Activated effector memory CD4-positive, alpha-beta T cell treated with Interleukin-2 at 50 U/mL for 16 hours (primary cell): ENCODE measurements around the gene NSUN6.
A peak's percentile ranks its signal among the peaks of the same experiment; 100 is the strongest.
"Not testable (repeated sequence)": the region's sequence is repeated elsewhere in the genome, so short reads cannot be mapped to it uniquely, and the experiment has no call there.

Experiments used
- DNase-seq: peaks from one replicate; pipeline ENCODE4 v3.0.0-alpha.2; 2020

NSUN6 gene

DNA sequence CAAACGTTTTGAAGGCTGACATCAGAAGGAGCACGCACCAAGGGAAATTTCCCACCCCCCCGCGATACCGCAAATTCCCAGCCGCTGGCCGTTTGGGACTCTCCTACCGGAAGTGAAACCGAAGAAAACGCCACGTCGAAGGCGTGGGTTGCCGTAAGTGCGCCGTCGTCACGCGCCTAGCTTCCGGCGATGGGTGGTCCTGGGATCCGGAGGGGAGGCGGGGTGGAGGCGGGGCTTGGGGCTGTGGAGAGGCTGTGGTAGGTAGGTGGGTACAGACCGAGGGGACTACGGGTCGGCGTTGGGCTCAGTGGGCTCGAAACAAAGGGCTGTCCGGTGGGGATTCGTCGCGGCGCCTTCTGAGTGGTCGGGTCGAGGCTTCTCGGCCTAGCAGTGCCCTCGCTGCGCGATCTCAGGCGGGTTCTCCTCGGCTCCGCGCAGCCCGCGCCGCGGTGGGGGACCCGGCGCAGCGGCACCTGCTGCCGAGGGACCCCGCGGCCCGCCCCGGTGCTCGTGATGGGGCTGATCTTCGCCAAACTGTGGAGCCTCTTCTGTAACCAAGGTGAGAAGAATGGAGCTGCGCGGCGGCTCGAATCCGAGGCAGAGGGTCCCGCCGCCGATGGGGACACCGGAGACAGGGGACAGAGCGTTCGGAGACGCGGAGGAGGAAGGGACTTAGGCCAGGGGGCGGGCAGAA is 7.9 kb upstream of the NSUN6 start, which contains the start of gene ARL5B:
Gene ARL5B, plus strand, starts transcription at position 307 of the 694 bp plus-strand sequence. Its CDS starts 207 bp downstream, at position 514.
- DNase-seq: peak; percentile 93

- no peak for DNase-seq
Measured at GRCh38 chr10:18658271-18659124, 7.1 kb upstream of the NSUN6 start.

DNA sequence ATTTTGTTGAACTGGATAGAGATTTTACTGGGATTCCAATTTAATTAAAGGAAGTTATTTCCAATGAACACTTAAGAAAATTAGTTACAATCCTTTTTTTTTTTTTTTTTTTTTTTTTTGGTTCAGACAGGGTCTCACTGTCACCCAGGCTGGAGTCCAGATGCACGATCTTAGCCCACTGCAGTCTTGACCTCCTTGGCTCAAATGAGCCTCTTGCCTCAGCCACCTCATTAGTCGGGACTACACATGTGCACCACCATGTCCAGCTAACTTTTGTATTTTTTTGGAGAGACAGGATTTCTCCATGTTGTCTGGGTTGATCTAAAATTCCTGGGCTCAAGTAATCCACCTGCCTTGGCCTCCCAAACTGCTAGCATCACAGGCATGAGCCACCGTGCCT is 5.3 kb upstream of the NSUN6 start:
- no peak for DNase-seq

- DNase-seq: no peak
Measured at GRCh38 chr10:18653112-18653511, 1.7 kb upstream of the NSUN6 start.

DNA sequence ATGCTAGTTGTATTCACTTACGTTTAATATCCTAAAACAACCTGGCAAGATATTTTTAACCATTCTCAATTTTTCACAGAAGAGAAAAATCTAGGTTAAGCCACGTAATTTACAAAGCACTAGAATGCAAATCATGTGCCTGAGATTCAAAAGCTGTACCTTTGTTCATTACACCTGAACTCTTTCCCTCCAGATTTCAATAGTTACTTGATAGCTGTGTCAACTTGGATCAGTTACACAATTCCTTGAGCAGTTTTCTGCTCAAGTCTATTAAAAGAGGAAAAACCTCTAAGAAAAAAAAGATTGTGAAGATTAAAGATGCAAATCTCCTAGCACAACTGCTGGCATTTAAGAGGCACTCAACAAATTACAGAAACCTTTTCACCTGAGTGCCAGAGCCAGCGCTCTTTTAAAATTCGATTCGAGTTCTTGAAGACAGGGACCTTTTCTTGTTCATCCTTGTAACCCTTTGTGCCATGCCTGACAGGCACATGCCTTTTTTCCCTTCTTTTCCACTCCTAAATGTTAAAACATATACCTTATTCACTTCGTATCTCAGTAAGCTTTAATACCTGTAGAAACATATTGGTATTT is 886 bp downstream of the NSUN6 start:
- DNase-seq: no peak

DNA sequence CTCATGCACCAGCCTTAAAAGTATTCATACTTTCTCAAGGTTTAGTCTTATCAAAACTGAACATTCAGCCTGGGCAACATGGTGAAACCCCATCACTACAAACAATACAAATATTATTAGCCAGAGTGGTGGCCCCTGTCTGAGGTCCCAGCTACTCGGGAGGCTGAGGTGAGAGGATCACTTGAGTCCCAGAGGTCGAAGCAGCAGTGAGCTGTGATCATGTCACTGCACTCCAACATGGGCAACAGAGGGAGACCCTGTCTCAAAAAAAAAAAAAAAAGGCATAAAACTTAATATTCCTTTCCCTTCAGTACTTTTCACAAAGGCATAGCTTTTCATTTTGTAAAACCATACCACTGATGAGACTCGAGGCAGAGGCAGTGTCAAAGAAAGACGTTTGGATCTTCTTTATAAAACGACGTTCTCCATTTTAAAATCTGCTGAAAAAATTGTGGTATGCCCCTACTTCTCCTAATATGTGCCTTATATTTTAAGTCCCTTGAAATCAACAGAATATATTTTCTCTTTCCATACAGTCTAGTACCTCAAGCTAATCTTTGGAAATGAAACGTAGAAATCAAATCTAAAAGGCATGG is 1.9 kb downstream of the NSUN6 start:
- no peak for DNase-seq

DNA sequence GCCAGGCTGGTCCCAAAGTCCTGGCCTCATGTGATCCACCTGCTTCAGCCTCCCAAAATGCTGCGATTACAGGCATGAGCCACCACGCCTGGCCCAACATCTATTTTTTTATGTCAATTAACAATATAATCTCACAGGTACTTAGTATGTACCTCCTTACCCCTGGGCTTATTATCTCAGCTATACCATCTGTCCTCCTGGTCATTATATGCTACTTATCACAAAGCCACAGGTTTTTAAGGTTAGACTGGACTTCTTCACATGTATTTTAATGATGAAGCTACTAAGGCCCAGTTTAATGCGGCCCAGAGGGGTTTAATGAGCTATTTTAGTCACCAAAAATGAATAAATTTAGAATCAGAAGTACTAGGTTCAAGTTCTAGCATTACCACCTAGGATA is 3.4 kb downstream of the NSUN6 start:
- DNase-seq: no peak

DNA sequence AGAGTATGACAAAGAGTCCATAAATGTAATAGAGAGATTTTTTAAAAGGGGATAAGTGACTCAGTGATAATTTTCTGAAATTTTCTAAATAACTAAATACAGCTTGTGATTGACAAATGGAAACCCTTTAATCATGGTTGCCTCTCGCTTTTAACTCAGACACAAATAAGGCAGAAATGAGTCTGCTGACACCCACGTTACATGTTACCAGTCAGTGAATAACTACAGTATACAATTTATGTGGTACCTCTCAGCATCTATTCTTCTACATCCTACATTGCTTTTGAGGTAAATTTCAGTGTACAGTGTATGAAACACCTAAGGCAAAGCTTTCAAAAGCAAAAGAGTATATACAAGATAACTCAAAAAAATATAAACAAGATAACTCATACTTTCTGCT is 4.2 kb downstream of the NSUN6 start:
- no peak for DNase-seq

DNA sequence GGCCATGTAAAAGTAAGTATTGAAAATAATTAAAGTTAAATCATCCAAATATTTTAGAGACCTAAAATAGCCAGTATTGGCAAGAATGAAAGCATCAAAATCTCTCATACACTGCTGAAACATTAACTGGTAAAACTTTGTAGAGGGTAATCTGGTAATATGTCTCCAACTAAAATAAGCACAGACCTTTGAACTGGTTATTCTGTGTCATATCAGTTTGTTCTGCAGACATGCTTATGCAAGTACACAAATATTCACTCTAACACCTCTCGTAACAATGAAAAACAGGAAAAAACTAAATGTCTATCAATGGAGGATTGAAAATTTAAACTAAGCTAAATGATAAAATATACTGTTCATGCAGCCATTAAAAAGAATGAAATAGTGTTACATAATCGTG is 11.7 kb downstream of the NSUN6 start:
- not testable (repeated sequence) for DNase-seq

- not testable (repeated sequence) for DNase-seq
Measured at GRCh38 chr10:18637400-18637799, 14.0 kb downstream of the NSUN6 start.

GRCh38 chr10:18635995-18636394 is 15.4 kb downstream of the NSUN6 start:
- no peak for DNase-seq

DNA sequence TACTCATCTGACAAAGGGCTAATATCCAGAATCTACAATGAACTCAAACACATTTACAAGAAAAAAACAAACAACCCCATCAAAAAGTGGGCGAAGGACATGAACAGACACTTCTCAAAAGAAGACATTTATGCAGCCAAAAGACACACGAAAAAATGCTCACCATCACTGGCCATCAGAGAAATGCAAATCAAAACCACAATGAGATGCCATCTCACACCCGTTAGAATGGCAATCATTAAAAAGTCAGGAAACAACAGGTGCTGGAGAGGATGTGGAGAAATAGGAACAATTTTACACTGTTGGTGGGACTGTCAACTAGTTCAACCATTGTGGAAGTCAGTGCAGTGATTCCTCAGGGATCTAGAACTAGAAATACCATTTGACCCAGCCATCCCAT is 18.9 kb downstream of the NSUN6 start:
- not testable (repeated sequence) for DNase-seq

- peak; percentile 60 for DNase-seq
Measured at GRCh38 chr10:18627452-18628018, 23.9 kb downstream of the NSUN6 start.

DNA sequence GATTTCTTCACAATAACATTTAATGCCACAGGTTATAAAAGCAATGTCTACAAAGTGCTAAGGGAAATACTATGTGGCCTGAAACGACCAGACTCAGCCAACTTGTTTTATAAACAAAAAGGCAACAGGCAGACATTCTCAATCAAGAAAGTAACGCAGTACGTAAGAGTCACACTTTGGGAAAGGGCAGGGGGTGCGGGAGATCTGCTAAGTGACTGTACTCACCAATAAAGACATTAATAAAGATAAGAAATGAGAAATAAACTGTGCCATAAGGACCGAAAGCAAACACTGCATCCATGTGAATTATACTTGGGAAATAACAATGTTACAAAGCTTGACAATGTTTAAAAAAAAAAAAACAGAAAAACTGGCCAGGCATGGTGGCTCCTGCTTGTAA is 25.5 kb downstream of the NSUN6 start:
- no peak for DNase-seq

DNA sequence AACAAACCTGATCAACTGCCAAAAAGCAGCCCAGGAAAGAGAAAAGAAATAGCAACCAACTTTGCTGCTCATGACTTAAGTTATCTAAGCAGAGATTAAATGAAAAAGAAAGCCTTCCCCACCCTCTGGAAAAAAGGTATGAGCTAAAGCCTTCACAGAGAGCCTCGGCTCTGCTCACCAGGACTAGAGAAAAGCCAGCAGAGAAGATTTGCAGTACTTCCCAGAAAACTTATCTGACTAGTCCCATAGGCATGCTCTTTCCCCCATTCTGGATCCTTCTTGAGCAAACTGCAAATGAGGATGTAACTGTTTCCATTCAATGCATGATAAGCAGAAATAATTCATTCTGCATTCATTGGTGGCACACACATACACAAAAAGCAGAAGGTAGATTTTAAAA is 27.7 kb downstream of the NSUN6 start:
- not testable (repeated sequence) for DNase-seq

- DNase-seq: no peak
Measured at GRCh38 chr10:18620856-18621255, 30.5 kb downstream of the NSUN6 start.

DNA sequence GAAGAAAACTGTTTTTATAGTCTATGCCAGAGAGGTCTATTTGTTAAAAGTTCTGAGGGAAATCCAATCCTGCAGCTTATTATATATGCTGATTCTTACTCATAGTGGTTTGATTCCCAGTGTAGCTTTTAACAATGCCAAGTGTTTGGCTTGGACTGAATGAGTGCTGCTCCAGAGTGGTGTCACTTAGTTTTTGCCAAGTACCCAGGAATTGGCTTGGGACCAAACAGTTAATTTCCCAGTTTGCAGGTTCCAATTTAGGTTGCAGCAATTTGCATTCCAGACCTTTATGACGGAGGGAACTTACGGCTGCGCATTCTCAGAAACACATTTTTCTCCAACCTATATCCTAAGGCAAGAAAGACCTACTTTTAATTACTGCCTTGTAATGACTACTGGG is 32.4 kb downstream of the NSUN6 start:
- no peak for DNase-seq

- no peak for DNase-seq
Measured at GRCh38 chr10:18616337-18616736, 35.0 kb downstream of the NSUN6 start.

- no peak for DNase-seq
Measured at GRCh38 chr10:18615618-18616017, 35.8 kb downstream of the NSUN6 start.

- DNase-seq: no peak
Measured at GRCh38 chr10:18611168-18611567, 40.2 kb downstream of the NSUN6 start.

GRCh38 chr10:18610517-18610916 is 40.9 kb downstream of the NSUN6 start:
- DNase-seq: no peak

- DNase-seq: no peak
Measured at GRCh38 chr10:18608596-18608995, 42.8 kb downstream of the NSUN6 start.
